ENCODE results near the gene FYN.
"Not testable (repeated sequence)": the region's sequence is repeated elsewhere in the genome, so short reads cannot be mapped to it uniquely, and the experiment has no call there.

FYN gene

DNA sequence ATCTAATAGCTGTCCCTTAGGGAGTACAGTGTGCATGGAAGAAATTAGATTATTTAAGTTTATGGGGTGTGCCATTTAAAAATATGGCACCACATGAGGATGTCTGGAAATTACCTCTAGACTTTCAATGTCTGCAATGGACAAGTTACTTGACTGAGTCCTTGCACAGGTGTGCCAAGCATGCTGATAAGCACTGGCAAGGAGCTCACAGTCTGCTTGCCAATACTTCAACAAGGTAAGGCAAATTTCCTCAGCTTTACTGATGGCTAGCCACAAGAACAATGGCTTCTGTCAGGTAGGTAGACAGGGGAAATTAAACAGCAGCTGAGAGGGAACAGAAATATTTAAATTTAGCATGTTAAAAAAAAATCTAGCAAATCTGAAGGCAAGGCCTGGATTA, 176.4 kb downstream of the FYN start:
- FAIRE-seq, result no peak

GRCh38 chr6:111692327-111693164, 180.7 kb downstream of the FYN start:
- FAIRE-seq, result no peak

DNA sequence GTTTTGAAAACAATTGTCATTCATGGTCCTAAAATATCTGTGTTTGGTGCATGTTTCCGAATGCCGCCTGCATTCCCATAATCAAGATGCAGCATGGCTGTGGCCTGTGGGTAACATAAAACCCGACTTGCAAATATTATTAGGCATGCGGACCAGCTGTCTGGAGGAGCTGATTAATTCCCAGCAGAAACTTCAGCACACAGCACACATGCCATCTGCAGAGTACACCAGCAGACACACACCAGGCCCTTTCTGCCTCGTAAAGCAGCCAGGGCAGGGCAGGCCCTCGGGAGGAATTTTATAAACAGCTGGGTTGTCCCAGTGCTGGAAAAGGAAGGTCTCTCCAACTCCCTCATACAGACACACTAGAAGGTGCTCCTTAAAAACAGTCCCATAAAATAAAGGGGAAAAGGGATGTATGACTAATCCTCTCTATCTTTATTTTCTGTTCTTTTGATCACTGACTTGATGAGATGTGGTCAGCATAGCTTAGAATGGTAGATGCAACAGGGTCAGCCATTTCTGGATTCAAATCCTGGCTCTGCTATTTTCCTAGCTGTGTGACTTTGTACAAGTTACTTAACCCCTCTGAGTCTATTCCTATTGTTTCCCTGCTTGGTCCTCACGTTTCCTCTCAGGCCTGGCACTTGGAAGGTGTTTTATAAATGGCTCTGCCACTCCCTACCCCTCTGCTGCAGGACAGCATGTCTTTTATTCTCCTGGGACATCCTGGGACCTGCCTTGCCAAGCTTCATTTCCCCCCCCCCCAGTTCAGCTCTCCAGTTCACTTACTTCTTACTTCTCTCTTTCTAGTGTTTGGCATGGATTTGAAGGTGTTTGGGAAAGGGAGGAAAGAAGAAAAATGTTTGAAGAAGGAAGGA, 181.7 kb downstream of the FYN start:
- no peak for FAIRE-seq

- FAIRE-seq, result no peak
Measured at GRCh38 chr6:111689946-111690345, 183.3 kb downstream of the FYN start.

DNA sequence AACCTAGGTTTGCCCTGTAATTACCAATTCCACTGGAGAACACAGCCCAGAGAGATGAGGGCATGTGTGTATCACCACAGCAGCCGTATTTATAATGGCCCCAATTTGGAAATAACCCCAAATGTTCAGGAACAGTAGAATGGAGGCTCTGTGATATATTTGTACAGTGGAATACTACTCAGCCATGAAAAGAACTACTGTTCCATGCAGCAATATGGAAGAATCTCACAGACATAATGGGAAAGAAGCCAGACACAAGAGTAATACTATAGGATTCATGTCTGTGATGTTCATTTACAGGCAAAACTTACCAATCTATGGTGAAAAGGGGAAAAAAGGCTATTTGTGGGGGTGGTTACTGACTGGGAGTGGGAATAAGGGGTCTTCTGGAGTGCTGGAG, 183.8 kb downstream of the FYN start:
- no peak for FAIRE-seq

- FAIRE-seq, result no peak
Measured at GRCh38 chr6:111688331-111688730, 184.9 kb downstream of the FYN start.

GRCh38 chr6:111687652-111688051, 185.6 kb downstream of the FYN start:
- FAIRE-seq, result no peak

- no peak for FAIRE-seq
Measured at GRCh38 chr6:111686932-111687266, 186.4 kb downstream of the FYN start.

DNA sequence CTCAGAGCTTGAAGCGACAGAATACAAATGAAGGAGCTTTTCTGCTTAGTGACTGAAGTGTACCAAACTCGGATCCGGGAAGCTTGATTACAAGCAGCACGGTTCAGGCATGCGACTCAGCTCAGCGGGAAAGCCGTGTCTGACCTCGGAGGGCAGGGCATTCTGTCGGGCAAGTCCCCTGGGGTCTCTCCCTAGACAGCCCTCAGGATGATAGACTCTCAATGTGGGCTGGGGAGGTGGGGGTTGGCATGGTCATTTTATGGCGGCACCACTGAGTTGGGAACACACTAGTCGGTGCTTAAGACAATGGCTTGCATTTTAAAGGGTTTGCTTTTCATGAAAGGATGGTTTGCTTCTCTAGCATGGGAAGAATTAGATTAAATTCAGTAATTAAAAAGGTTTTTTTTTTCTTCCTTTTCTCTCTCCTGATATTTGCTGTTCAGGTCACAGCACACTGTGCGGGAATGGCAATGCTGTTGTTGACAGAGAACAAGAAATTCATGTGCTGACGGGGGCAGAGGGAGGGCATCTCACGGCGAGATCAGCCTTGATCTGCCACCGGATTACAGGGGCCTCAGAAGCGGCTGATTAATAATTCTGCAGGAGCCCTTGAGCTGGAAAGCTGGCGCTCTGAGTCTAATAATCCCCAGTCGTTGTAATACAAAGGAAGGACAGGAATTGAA, 186.9 kb downstream of the FYN start:
- no peak for FAIRE-seq

DNA sequence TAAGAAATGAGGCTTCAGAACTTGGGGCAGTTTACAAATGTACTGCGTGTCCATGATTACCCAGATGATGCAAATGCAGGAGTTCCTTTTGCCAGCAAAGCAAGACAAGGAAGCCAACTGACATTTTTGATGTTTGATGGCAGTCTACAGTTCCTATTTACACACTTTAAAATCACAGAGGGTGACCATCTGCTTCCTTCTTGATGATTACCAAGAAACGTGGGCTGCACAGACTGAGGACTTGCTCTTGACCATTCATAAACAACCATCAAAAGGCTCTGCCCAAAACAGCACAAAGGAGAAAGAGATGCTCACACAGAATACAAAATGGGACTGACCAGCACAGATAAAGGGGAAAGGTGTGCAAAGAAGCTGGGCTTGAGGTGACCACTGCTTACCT, 187.7 kb downstream of the FYN start:
- no peak for FAIRE-seq

DNA sequence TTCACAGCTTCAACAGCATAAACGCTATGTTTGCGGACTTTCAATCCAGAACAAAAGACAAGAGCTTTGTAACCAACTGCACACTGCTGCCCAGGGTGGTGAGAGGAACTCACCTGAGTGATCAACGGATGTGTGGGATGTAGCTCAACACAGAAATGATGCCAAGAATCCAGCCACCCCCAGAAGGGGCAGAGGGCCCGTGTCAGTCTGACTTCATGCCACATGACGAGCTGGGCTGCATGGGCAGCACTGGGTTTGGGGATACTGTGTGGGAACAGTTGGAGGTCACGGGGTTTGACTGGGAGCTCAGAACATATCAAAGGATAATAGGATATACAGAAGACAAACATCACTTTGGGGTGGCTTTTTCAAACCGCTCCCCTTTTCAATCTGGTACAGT, 188.2 kb downstream of the FYN start:
- no peak for FAIRE-seq

GRCh38 chr6:111683749-111684267, 189.4 kb downstream of the FYN start:
- no peak for FAIRE-seq

DNA sequence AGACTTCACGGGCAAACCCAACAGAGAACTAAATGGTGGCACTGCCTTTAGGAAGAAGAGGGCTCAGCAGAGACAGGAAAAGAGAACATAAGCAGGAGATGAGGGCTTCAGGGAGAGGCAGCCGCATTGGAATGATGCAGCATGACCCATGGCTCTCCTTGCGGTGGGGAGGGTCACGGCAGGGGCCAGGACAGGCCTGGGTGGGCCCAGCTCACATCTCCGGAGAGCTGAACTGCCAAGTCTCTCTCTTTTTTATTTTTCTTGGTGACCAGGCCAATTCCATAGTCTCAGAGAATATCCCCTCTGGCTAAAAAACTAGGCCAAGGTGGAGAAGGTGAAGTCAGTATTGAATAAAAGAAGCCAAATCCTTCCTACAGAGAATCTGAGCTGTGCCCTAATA, 190.1 kb downstream of the FYN start:
- FAIRE-seq, result no peak

DNA sequence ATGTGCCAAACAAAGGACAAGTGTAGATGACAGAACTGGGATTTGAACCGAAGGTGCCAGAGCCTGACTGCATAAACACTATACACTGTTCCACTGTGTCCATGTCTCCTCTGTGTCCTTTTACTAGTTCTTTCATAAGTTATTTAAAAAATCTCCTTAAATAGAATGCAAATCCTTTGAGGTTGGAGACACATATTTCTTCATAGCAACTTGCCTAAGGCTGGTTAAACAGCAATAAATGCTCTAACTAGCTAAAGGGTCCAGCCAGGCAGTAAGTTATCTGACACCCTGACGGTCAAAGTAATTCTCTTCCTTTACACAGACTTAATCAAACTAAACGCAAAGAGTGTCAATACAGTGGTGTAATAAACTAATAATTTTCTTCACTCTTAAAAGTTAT, 191.4 kb downstream of the FYN start:
- FAIRE-seq, result no peak

GRCh38 chr6:111680811-111681609, 192.2 kb downstream of the FYN start:
- FAIRE-seq, result not testable (repeated sequence)

- no peak for FAIRE-seq
Measured at GRCh38 chr6:111680015-111680712, 193.1 kb downstream of the FYN start.

GRCh38 chr6:111679126-111679858, 194.0 kb downstream of the FYN start:
- no peak for FAIRE-seq

- FAIRE-seq, result no peak
Measured at GRCh38 chr6:111677249-111677990, 195.8 kb downstream of the FYN start.

GRCh38 chr6:111676383-111676782, 196.9 kb downstream of the FYN start:
- FAIRE-seq, result no peak

DNA sequence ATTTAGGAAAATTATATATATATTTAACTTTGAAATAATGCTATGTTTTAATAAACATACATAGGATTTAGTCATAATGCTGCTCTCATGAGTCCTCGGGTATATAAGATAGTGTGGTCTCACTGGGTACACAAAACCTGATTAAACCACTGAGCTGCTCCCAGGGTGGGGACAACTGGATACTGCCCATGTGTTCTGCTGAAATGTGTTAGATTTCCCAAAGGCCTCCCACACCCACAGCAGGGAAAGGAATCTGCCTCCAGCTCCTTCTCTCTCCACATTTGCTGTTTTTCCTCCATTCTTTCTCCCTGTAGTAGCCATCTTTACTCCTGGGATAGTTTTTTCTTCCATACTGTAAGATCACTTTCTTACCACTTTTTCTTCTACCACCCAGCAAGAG, 198.4 kb downstream of the FYN start:
- no peak for FAIRE-seq

All from TTC549 (cell line).